Natural killer cell (primary cell): Measurements from ENCODE around the gene APC2. TPM values are rescaled to one million over a fixed set of nuclear protein-coding genes. Genes with fewer than 3 reads are reported as not detected.

Source experiments
- ATAC-seq, 3 donors: fragments of 150-1000 bp in 2 of 3; fragments of 200-7000 bp in 1 of 3; cut with Tn5 transposase; 1 replicate in 1 of 3; 2 replicates in 2 of 3; pipeline ENCODE4 v1.10.0; 2021; ENCODE audit warnings: mild to moderate bottlenecking in 2 of 3, moderate library complexity in 2 of 3
- DNase-seq, 2 donors: peaks; one replicate each; pipeline versions ENCODE4 v3.0.0 to v3.0.0-alpha.2; 2013 to 2021; ENCODE audit warnings: mixed read lengths in 1 of 2
- H3K27ac ChIP-seq: one replicate; pipeline ENCODE4 v1.5.1; 2013; ENCODE audit warnings: mild to moderate bottlenecking, low read length
- H3K27me3 ChIP-seq: one replicate; pipeline ENCODE4 v1.6.1; 2013; ENCODE audit warnings: low read length; ENCODE audit not compliant: control insufficient read depth, insufficient read depth
- H3K36me3 ChIP-seq: one replicate; pipeline ENCODE4 v1.6.1; 2013; ENCODE audit warnings: low read length; ENCODE audit not compliant: control insufficient read depth, insufficient read depth
- H3K4me1 ChIP-seq: one replicate; pipeline ENCODE4 v1.6.1; 2013; ENCODE audit warnings: low read length; ENCODE audit not compliant: control insufficient read depth, insufficient read depth
- H3K4me3 ChIP-seq: one replicate; pipeline ENCODE4 v1.5.1; 2013; ENCODE audit warnings: low read length
- H3K9me3 ChIP-seq: one replicate; pipeline ENCODE4 v1.6.1; 2013; ENCODE audit warnings: low read length; ENCODE audit not compliant: control insufficient read depth, insufficient read depth
- H3K27ac Mint-ChIP-seq, 2 donors: one replicate each; pipeline ENCODE4 v1.8.0; 2022; ENCODE audit warnings: mild to moderate bottlenecking in 2 of 2, mixed read lengths in 2 of 2, moderate library complexity in 1 of 2
- H3K27me3 Mint-ChIP-seq, 2 donors: one replicate each; pipeline ENCODE4 v1.8.0; 2022; ENCODE audit warnings: low read depth in 2 of 2, mixed read lengths in 2 of 2
- H3K36me3 Mint-ChIP-seq: one replicate; pipeline ENCODE4 v1.8.0; 2022; ENCODE audit warnings: mixed read lengths
- H3K4me1 Mint-ChIP-seq, 2 donors: one replicate each; pipeline ENCODE4 v1.8.0; 2022; ENCODE audit warnings: mixed read lengths in 2 of 2
- H3K4me3 Mint-ChIP-seq: one replicate; pipeline ENCODE4 v1.8.0; 2022; ENCODE audit warnings: mild to moderate bottlenecking, moderate library complexity, mixed read lengths
- H3K9me3 Mint-ChIP-seq, 2 donors: one replicate each; pipeline ENCODE4 v1.8.0; 2022; ENCODE audit warnings: mixed read lengths in 2 of 2
- WGBS: methylation state at CpG from one replicate; pipeline ENCODE4 v1.1.7; 2013; ENCODE audit warnings: missing lambda C conversion rate; ENCODE audit not compliant: insufficient coverage; 5-methylcytosine and 5-hydroxymethylcytosine counted together
- intact Hi-C: fragments of 100-400 bp; cut with micrococcal nuclease; formaldehyde crosslinking; loops from one replicate; pipeline ENCODE4 v1.14.2; 2022
- total RNA-seq, 4 donors: library from RNA; stranded (reverse); fragments of 120-200 nt in 1 of 4; gene quantifications; one replicate each; pipeline versions ENCODE4 v1.2.3 to v1.2.4, GENCODE V29; 2013 to 2022
- TF ChIP-seq, protein P1 (sequence below): fragments of 200-600 bp; IDR thresholded peaks from one replicate; pipeline ENCODE4 v1.8.0; 2022; ENCODE audit warnings: antibody characterized with exemption

Gene APC2
- total RNA-seq, 3 donors from 2014 or later (not counting 1 experiment from before 2014, with no cell fraction given): 0.14 to 0.58 (median 0.27) TPM

DNA sequence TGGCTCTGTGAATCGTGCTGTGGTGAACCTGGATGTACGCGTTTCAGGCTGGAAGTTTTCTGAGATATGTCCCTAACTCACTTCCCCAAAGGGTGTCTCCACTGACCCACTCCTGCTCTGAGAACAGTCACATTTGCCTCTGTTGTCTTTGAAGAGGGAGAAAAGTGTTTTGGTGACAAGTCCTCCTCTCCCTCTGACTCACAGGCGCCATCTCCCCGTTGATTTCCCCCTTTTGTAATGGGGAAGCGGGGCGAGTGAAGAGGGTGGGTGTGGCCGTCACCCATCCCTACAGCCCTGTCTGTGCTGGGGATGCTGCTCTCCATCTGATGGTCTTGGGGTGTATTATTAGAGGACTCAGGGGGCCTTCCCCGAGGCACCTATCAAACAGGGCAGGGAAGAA, 9.6 kb downstream of the APC2 start:
- H3K4me1 Mint-ChIP-seq: peaks cover 0 to 12% of the 10 kb centered on the region in 2 donors
- ATAC-seq (no peak), DNase-seq (no peak)
- Histone ChIP-seq H3K27me3 (peaks cover 22% of the 10 kb centered on the region), H3K9me3 (peaks cover 7% of the 10 kb centered on the region), H3K27ac (no peak overlapping the region), H3K36me3 (peaks cover 3% of the 10 kb centered on the region), H3K4me3 (no peak overlapping the region), H3K4me1 (peaks cover 20% of the 10 kb centered on the region)
- H3K4me3 Mint-ChIP-seq: no peak overlapping the region
- H3K27ac Mint-ChIP-seq: no peak overlapping the region
- intact Hi-C loops: no loop called here
- no peaks in the 10 kb centered on the region for H3K9me3 Mint-ChIP-seq
- H3K36me3 Mint-ChIP-seq: no peaks in the 10 kb centered on the region
- TF ChIP-seq, protein P1, sequence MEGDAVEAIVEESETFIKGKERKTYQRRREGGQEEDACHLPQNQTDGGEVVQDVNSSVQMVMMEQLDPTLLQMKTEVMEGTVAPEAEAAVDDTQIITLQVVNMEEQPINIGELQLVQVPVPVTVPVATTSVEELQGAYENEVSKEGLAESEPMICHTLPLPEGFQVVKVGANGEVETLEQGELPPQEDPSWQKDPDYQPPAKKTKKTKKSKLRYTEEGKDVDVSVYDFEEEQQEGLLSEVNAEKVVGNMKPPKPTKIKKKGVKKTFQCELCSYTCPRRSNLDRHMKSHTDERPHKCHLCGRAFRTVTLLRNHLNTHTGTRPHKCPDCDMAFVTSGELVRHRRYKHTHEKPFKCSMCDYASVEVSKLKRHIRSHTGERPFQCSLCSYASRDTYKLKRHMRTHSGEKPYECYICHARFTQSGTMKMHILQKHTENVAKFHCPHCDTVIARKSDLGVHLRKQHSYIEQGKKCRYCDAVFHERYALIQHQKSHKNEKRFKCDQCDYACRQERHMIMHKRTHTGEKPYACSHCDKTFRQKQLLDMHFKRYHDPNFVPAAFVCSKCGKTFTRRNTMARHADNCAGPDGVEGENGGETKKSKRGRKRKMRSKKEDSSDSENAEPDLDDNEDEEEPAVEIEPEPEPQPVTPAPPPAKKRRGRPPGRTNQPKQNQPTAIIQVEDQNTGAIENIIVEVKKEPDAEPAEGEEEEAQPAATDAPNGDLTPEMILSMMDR: no peak
- WGBS: 91% methylated on average over 8 of the region's 9 CpGs
- H3K27me3 Mint-ChIP-seq: peaks cover 0 to 10% of the 10 kb centered on the region in 2 donors

DNA sequence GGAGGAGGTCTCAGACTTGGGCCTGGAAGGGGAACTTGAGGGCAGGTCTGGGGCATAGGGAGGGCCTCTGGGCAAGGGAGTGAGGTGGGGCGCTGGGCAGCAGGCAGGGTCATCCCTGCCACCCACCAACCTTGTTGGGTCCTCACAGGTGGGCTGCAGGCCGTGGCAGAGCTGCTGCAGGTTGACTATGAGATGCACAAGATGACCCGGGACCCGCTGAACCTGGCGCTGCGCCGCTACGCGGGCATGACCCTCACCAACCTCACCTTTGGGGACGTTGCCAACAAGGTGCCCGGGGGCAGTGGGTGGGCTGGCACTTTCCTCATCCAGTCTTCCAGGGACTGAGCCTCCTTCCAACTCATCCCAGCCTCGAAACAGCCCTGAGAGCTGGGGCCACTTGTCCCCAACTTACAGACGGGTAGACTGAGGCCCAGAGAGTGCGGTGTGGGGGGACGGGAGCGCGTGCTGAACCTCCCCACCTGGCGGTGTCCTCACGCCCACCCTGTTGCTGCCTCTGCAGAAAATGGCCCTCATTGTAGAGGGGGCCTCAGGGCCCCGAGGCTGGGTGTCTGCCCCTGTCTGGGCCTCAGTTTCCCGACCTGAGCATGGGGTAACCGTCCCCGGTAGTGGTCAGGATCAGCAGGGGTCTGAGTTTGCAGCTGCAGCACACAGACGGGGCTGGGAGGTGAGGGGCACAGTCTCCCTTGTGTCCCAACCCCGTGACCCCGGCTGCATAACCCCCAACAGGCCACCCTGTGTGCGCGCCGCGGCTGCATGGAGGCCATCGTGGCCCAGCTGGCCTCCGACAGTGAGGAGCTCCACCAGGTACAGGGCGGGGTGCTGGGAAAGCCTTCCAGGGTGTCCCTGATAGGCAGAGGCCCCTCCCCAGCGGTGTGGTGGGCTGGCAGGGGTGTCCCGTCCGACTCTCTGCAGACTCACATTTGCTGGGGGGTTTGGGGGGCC, 10.4 kb downstream of the APC2 start:
- Histone ChIP-seq H3K4me3 (no peak overlapping the region), H3K36me3 (peaks cover 3% of the 10 kb centered on the region), H3K27ac (no peak overlapping the region), H3K27me3 (peaks cover 22% of the 10 kb centered on the region), H3K9me3 (peaks cover 7% of the 10 kb centered on the region), H3K4me1 (peaks cover 17% of the 10 kb centered on the region)
- H3K4me3 Mint-ChIP-seq: no peak overlapping the region
- WGBS: 91% methylated on average over 36 of the region's 36 CpGs
- TF ChIP-seq, protein P1: no peak
- intact Hi-C loops: no loop called here
- ATAC-seq (no peak), DNase-seq (no peak)
- H3K4me1 Mint-ChIP-seq: peaks cover 0 to 11% of the 10 kb centered on the region in 2 donors
- peaks cover 0 to 6% of the 10 kb centered on the region in 2 donors for H3K27me3 Mint-ChIP-seq
- no peak overlapping the region for H3K27ac Mint-ChIP-seq
- no peaks in the 10 kb centered on the region for H3K36me3 Mint-ChIP-seq
- H3K9me3 Mint-ChIP-seq: no peaks in the 10 kb centered on the region

DNA sequence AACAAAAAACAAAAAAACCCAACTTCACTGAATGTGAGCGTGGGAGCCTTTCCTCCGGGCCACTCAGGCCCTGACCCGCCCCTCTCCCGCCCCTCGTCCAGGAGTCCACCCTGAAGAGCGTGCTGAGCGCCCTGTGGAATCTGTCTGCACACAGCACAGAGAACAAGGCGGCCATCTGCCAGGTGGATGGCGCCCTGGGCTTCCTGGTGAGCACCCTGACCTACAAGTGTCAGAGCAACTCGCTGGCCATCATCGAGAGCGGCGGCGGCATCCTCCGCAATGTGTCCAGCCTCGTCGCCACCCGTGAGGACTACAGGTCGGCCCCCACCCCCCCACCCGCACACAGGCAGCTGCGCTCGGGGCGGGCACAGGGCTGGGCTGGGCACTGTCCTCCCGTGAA, 11.9 kb downstream of the APC2 start:
- Histone ChIP-seq H3K4me3 (no peak overlapping the region), H3K27me3 (peaks cover 16% of the 10 kb centered on the region), H3K4me1 (peaks cover 17% of the 10 kb centered on the region), H3K36me3 (peaks cover 3% of the 10 kb centered on the region), H3K27ac (no peak overlapping the region), H3K9me3 (no peaks in the 10 kb centered on the region)
- Mint-ChIP-seq H3K9me3 (no peaks in the 10 kb centered on the region), H3K4me1 (peaks cover 0 to 5% of the 10 kb centered on the region in 2 donors), H3K36me3 (no peaks in the 10 kb centered on the region), H3K4me3 (no peak overlapping the region), H3K27me3 (no peaks in the 10 kb centered on the region), H3K27ac (no peak overlapping the region)
- intact Hi-C loops: no loop called here
- WGBS: 94% methylated on average over 24 of the region's 24 CpGs
- TF ChIP-seq, protein P1: no peak
- ATAC-seq (no peak), DNase-seq (no peak)
